HepG2 (cell line): Measurements from ENCODE around the gene CRYBB2.
"Not testable (repeated sequence)": the region's sequence is repeated elsewhere in the genome, so short reads cannot be mapped to it uniquely, and the experiment has no call there.

Experiments
- CTCF ChIP-seq: sonication (generic); formaldehyde crosslinking; IDR thresholded peaks from 2 replicates; pipeline ENCODE4 v1.5.0; 2020; ENCODE audit warnings: mild to moderate bottlenecking, missing genetic modification reagents, moderate library complexity
- EP300 ChIP-seq, 3 experiments: sonication (generic) in 1 of 3; formaldehyde crosslinking in 1 of 3; IDR thresholded peaks; 2 replicates each; pipeline versions ENCODE4 v1.5.1 to v1.6.1; 2011 to 2020; ENCODE audit warnings: low read depth in 2 of 3, low read length in 2 of 3, borderline replicate concordance in 1 of 3, improper control_type of control experiment in 1 of 3, mild to moderate bottlenecking in 1 of 3, missing genetic modification reagents in 1 of 3, moderate library complexity in 1 of 3
- EZH2 ChIP-seq: conservative IDR thresholded peaks from 2 replicates; pipeline ENCODE4 v1.6.1; 2012; ENCODE audit warnings: mild to moderate bottlenecking, low read depth, low read length, moderate library complexity
- GFI1 ChIP-seq: sonication (generic); formaldehyde crosslinking; IDR thresholded peaks from 2 replicates; pipeline ENCODE4 v1.5.0; 2020; ENCODE audit warnings: missing genetic modification reagents, mild to moderate bottlenecking, borderline replicate concordance
- JUNB ChIP-seq: sonication (generic); formaldehyde crosslinking; IDR thresholded peaks from 2 replicates; pipeline ENCODE4 v1.8.0; 2022; ENCODE audit warnings: missing genetic modification reagents, mild to moderate bottlenecking, borderline replicate concordance
- PHF20 ChIP-seq: sonication (generic); formaldehyde crosslinking; IDR thresholded peaks from 2 replicates; pipeline ENCODE4 v1.5.0; 2020; ENCODE audit warnings: mild to moderate bottlenecking, missing genetic modification reagents
- POLR2A ChIP-seq, 2 experiments: IDR thresholded peaks; 2 replicates each; pipeline ENCODE4 v1.6.1; 2011; ENCODE audit warnings: low read depth in 2 of 2, low read length in 2 of 2, mild to moderate bottlenecking in 1 of 2, moderate library complexity in 1 of 2; ENCODE audit not compliant: insufficient read depth in 1 of 2
- RXRB ChIP-seq: IDR thresholded peaks from 2 replicates; pipeline ENCODE4 v1.6.1; 2016; ENCODE audit warnings: borderline replicate concordance, missing genetic modification reagents, missing compliant biosample characterization
- YY1 ChIP-seq: IDR thresholded peaks from 2 replicates; pipeline ENCODE4 v1.6.1; 2011; ENCODE audit warnings: low read length, low read depth, moderate library complexity, mild to moderate bottlenecking; ENCODE audit not compliant: insufficient read depth, insufficient replicate concordance
- ZBTB21 ChIP-seq: sonication (generic); formaldehyde crosslinking; IDR thresholded peaks from 2 replicates; pipeline ENCODE4 v1.4.0; 2020; ENCODE audit warnings: missing genetic modification reagents
- TF ChIP-seq, protein P1 (sequence below): sonication (generic); formaldehyde crosslinking; IDR thresholded peaks from 2 replicates; pipeline ENCODE4 v1.4.0; 2020; ENCODE audit warnings: missing genetic modification reagents
- TF ChIP-seq, protein P2 (sequence below): sonication (generic); formaldehyde crosslinking; IDR thresholded peaks from 2 replicates; pipeline ENCODE4 v1.4.0; 2020; ENCODE audit warnings: low read depth, mild to moderate bottlenecking, missing genetic modification reagents

GRCh38 chr22:25267567-25267966 lies 48.1 kb downstream of the CRYBB2 start:
- TF ChIP-seq PHF20; JUNB (CRISPR knock-in tag); CTCF; RXRB (CRISPR knock-in tag); GFI1; POLR2A (IDR thresholded peaks at IDR 0.05; ENCODE audit: insufficient read depth in 1 of 2, low read depth in 2 of 2, low read length in 2 of 2); YY1; EZH2; EP300 (IDR thresholded peaks at IDR 0.05; ENCODE audit: low read depth in 2 of 2, low read length in 2 of 2); EP300 (CRISPR knock-in tag; IDR thresholded peaks at IDR 0.05; ENCODE audit: borderline replicate concordance); ZBTB21: not testable (repeated sequence)
- TF ChIP-seq, protein P1, sequence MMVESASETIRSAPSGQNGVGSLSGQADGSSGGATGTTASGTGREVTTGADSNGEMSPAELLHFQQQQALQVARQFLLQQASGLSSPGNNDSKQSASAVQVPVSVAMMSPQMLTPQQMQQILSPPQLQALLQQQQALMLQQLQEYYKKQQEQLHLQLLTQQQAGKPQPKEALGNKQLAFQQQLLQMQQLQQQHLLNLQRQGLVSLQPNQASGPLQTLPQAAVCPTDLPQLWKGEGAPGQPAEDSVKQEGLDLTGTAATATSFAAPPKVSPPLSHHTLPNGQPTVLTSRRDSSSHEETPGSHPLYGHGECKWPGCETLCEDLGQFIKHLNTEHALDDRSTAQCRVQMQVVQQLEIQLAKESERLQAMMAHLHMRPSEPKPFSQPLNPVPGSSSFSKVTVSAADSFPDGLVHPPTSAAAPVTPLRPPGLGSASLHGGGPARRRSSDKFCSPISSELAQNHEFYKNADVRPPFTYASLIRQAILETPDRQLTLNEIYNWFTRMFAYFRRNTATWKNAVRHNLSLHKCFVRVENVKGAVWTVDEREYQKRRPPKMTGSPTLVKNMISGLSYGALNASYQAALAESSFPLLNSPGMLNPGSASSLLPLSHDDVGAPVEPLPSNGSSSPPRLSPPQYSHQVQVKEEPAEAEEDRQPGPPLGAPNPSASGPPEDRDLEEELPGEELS (CRISPR knock-in tag): not testable (repeated sequence)
- TF ChIP-seq, protein P2, sequence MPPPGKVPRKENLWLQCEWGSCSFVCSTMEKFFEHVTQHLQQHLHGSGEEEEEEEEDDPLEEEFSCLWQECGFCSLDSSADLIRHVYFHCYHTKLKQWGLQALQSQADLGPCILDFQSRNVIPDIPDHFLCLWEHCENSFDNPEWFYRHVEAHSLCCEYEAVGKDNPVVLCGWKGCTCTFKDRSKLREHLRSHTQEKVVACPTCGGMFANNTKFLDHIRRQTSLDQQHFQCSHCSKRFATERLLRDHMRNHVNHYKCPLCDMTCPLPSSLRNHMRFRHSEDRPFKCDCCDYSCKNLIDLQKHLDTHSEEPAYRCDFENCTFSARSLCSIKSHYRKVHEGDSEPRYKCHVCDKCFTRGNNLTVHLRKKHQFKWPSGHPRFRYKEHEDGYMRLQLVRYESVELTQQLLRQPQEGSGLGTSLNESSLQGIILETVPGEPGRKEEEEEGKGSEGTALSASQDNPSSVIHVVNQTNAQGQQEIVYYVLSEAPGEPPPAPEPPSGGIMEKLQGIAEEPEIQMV (CRISPR knock-in tag): not testable (repeated sequence)
